Fibroblast of gingiva (primary cell): ENCODE results near the gene SRSF7.
A peak's percentile ranks its signal among the peaks of the same experiment; 100 is the strongest.
"Not testable (repeated sequence)": the region's sequence is repeated elsewhere in the genome, so short reads cannot be mapped to it uniquely, and the experiment has no call there.

Experiments used
- DNase-seq: peaks from one replicate; pipeline ENCODE4 v3.0.0-alpha.2; 2011; ENCODE audit warnings: low read depth

The SRSF7 gene

DNA sequence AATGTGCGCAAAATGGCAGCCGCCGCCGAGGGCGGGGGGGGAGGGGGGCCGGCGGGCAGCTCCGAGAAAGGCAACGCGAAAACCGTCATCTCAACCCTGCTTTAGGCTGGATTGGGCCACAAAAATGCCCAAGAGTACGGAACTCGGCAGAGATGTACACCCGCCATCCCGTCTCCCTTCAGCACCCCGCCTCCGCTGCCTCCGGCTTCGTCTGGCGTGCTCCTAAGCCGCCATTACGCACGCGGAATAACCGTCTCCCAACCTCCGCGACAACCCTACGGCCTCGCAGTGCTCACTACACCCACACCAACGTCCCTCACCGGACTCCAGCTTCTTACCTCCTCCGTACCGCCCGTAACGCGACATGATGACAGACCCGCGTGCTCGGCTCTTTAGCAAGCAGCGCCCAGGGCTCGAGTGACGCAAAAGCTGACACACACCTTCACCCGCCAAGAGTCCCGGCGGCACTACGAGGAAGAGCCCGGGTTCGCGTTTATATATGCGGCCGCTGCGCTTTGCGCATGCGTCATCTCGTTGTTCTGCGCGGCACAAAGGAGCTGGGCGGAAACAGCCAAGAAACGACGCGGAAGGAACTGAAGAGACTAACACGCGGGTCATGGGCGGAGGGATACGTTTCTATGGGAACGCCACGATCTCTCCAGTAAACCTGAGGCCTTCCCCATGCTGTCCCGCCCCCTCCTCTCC, at the start of gene SRSF7:
SRSF7 (minus strand) TSS at position 471 of the 705 bp plus-strand sequence; CDS start at position 366, 105 bp downstream.
- DNase-seq, result peak; percentile 100

DNA sequence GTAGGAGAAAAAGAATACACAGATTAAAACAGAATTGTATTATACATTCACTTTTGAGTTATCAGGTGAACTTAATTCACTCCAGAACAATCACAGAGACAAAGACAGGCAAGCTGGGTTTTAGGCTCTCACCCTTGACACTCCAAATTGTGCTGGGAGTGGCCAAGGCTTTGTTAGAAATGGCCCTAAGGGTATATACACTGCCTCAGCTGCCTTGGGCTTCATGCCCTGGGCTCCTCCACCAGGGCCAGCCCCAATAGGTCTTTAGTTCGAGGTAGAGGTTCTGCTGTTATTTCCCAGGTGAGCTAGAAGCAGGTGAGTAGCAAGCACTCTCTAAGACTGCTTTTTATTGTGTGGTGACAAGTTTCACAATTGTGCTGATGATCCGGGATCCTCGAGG, 46.8 kb upstream of the SRSF7 start:
- DNase-seq, result no peak

DNA sequence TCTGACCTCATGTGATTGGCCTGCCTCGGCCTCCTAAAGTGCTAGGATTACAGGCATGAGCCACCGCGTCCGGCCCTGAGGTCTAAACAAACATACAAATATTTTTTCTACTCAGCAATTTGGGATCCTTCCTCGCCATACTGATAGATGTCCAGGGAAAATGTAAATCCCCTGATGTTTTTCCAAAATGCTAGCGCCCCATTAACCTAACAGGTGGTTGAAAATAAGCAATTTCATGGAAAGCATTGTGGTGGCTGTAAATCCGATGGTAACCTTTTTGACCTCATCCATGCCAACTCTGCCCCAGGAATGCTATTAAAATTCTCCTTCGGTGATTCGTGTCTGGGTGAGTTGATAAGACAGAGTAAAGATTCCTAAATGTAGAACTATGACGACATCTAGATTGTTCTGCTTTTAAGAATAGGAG, 46.1 kb upstream of the SRSF7 start:
- DNase-seq, result no peak

DNA sequence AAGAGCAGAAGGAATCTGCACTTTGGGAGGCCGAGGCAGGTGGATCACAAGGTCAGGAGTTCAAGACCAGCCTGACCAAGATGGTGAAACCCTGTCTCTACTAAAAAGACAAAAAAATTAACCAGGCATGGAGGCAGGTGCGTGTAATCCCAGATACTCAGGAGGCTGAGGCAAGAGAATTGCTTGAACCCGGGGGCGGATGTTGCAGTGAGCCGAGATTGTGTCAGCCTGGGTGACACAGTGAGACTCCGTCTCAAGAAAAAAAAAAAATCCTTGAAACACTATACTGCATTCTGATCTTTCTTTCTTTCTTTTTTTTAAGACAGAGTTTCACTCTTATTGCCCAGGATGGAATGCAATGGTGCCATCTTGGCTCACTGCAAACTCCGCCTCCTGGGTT, 43.9 kb upstream of the SRSF7 start:
- not testable (repeated sequence) for DNase-seq

DNA sequence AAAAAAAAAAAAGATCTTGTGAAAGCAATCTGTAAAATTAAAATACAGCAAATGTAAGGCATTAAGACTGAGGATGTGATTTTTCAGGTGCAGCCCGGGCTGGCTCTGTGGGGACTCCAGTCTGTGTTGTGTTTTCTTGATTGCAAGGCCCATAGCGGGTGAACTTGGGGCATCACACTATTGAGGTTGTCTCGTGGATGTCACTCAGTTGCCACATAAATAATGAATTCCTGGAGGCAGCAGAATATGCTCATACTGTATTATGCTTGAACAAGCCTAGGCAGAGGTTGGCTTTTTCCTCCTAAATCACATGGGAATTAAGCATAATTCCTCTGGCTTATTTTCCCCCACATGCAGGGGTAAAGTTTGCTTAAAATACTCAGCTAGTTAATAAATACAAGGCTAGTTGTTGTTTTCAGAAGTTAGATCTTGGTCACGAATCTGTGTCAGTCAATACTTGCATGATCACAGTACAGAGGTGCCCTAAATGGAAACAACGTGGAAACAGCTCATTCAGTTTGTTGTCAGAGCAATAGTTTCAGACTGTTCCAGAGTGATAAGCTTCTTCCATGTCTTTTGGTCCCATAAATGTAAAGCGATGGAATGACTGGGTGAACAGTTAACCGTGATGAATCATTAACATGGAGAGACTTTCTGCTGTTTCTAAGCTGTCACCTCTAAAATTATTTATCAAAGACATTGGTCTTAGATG, 43.2 kb upstream of the SRSF7 start:
- no peak for DNase-seq

DNA sequence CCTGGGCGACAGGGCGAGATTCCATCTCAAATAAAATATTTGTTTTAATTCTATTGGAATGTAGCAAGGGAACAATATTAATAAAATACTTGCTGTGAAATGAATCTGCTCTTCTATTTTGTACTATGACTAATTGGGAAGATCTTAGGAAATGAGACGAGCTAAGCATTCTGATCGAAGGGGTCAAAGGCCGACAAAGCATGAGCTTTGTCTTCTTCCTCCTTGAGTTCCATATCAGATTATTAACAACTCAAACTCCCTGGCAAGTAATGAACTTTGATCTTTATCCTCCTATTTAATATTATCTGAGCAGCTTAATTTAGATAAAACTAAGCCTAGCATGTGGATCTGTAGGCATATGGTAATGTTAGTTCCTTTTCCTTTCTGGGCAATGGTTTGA, 42.4 kb upstream of the SRSF7 start:
- DNase-seq, result no peak

DNA sequence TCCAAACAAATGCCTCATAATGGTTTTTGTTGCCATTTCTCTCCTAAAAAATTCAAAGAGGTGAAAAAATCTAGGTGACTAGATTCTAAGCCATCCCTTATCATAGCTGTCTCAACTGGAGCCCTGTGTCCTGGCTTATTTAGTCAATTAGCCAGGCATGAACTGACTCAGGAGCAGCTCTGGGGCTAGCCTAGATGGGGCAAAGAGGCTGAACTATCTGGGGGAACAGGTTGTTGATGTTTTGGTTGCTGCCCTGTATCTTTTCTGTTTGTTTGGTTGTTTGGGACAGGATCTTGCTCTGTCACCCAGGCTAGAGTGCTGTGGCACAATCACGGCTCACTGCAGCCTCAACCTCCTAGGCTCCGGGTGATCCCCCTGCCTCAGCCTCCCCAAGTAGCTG, 41.6 kb upstream of the SRSF7 start:
- DNase-seq, result no peak

DNA sequence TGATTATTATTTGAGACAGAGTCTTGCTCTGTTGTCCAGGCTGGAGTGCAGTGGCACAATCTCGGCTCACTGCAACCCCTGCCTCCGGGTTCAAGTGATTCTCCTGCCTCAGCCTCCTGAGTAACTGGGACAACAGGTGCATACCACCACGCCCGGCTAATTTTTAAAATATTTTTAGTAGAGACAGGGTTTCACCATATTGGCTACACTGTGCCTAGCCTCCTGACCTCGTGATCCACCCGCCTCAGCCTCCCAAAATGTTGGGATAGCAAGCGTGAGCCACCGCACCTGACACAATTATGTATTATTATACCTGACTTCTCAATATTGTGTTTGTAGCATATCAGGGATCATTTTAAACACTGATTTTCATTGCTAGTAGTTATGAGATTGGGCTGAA, 41.2 kb upstream of the SRSF7 start:
- not testable (repeated sequence) for DNase-seq

DNA sequence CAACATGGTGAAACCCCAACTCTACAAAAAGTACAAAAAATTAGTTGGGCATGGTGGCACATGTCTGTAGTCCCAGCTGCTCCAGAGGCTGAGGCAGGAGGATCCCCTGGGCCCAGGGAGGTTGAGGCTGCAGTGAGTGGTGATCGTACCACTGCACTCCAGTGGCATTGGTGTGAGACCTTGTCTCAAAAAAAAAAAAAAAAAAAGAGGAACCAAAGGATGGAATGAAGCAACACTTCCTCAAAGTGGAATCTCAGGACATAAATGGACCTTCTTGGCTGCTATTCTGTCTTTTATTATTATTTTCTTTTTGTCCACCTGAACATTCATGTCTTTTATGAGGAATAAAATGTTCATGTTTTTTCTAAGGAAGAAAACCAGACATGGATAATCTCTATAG, 40.6 kb upstream of the SRSF7 start:
- no peak for DNase-seq

DNA sequence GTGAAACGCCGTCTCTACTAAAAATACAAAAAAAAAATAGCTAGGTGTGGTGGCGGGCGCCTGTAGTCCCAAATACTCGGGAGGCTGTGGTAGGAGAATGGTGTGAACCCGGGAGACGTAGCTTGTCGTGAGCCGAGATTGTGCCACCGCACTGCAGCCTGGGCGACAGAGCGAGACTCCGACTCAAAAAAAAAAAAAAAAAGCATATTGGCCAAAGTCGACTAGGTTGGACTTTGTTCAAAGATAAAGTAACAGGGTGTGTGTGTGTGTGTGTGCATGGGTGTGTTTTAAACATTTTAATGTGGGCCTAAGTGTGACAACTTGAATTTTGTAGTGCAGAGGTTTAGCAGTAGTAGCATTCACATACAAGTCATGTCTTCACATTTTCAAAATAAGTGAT, 38.5 kb upstream of the SRSF7 start:
- no peak for DNase-seq

DNA sequence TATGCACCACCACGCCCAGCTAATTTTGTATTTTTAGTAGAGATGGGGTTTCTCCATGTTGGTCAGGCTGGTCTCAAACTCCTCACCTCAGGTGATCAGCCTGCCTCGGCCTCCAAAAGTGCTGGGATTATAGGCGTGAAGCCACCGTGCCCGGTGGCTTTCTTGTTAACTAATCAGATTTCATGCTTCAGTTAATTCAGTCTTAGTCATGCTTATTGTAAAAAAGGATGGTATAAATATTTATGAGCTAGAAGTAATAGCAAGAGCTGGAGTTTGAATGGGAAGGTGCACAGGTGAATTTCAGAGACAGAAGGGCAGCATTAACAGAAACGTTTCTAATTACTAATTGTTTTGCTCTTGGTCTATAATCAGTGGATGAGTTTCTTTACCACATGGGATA, 37.1 kb upstream of the SRSF7 start:
- DNase-seq, result no peak

DNA sequence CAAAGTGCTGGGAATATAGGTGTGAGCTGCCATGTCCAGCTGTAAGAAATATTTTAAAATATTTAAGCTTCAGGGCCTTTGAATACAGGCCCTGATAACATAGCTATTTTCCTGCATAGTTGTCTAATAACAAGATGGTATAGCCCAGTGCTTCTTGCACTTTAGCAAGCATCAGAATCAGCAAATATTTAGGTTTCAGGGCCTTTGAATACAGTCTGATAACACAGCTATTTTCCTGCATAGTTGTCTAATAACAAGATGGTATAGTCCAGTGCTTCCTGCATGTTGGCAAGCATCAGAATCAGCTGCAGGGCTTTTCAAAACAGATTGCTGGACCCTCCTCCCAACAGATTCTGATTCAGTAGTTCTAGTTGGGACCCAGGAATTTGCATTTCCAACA, 32.4 kb upstream of the SRSF7 start:
- no peak for DNase-seq

DNA sequence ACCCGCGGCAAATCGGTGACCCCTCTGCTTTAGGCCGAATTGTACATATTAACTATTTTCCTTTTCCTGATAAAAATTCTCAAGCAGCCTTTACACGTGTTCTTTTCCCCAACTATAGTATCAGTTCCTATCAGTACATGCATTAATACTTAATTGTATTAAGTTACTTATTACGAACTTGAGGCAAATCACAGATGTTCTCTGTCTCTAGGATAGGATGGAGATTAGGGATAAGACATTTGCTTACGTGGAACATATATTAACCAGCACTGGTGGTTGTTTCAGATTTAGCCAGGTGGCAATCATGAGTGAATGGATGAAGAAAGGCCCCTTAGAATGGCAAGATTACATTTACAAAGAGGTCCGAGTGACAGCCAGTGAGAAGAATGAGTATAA, 27.5 kb upstream of the SRSF7 start:
- no peak for DNase-seq

DNA sequence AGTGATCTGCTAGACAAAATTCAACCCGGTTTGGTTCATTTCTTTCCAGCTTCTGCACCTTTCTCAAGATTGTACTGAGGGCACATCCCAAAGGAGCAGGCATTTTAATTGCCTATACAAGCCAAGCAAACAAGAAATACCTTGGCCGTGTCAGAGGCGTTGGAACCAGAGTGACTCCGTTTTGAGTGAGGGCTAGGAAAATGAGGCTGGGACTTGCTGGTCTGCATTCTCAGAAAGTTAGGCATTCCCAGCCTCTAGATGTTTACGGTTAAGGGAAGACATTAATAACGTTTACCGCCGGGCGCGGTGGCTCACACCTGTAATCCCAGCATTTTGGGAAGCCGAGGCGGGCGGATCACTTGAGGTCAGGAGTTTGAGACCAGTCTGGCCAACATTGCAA, 25.4 kb upstream of the SRSF7 start:
- no peak for DNase-seq

DNA sequence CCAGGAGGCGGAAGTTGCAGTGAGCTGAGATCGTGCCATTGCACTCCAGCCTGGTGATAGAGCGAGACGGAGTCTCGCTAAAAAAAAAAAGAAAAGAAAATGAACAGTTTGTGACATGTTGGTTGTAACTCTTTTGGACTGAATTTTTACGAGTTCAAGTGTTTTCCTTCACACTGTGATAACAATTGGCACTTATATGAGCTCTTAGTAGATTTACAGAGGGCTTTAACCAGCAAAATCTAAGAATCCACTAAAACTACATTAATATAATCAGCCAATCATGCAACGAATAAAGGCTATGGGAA, 24.7 kb upstream of the SRSF7 start:
- DNase-seq, result no peak

DNA sequence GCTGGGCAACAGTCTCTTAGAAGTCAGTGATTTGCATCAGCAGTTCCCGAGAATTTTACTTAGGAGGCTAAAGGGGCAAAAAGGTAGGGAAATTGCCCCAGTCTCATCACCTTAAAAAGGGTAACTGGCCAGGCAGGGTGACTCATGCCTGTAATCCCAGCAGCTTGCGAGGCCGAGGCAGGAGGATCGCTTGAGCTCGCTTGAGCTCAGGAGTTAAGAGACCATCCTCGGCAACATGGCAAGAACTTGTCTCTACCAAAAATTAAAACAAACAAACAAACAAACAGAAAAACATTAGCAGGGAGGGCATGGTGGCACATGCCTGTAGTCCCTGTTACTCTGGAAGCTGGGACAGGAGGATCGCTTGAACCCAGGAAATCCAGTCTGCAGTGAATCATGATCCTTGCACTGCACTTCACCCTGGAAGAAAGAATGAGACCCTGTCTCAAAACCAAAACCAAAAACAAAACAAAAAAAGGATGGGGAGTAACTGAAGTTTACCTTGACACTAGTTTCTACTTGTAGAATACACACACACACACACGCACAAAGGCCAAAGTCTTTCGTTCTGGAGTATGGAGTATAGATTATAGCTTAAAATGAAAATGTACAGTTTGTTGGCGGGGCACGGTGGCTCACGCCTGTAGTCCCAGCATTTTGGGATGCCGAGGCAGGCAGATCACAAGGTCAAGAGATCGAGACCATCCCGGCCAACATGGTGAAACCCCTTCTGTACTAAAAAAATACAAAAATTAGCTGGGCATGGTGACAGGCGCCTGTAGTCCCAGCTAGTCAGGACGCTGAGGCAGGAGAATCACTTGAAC, 24.1 kb upstream of the SRSF7 start:
- DNase-seq, result no peak

DNA sequence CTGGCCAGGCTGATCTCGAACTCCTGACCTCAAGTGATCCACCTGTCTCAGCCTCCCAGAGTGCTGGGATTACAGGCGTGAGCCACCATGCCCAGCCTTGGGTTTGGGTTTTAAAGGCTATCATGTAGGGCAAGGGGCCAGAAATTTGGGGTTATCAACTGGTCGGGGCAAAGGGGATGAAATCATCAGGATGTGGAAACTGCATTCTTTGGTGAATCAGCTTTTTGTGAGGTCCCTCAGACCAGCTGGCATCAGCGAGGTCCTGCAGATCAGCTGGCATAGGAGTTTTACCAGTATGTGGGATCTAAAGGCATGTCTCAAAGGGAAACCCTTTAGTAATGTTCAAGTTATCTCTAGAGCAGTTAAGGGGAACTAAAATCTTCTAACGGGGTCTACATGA, 20.5 kb upstream of the SRSF7 start:
- peak; percentile 20 for DNase-seq

DNA sequence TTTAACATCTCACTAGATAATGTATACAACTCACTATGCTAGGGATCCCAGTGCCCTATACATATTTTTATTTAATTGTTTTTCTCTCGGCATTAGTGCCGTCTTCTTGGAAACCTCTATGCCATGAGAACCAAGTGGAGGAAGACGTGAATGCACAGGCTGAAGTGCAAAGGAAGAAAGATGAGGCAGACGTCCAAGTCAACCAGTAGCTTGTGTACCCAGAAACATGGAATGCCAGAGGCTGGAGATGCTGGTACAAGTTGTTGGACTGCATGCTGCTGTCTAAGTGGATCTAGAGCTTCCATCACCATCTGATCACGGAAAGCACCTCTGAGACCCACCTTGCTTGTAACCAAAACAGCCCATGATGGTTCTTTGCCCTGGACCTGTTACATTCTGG, 14.4 kb upstream of the SRSF7 start:
- no peak for DNase-seq

DNA sequence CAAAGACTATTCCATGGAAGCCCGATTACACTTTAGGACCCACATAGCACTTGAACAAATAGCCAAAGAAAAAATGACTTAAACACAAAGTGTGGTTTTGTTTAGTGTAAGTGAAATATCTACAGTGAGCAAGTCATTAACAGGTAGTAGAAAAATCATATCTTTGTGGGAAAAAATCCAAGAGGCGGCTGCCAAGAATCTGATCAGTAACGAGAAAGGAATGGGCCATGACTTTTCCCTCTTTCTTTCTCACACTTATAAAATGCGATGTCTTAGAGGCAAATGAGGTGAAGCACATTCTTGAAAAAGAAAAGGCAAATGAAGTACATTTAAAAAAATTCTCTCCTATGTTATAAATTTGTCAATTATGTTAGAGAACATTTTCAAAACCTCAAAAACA, 14.0 kb upstream of the SRSF7 start:
- DNase-seq, result no peak

DNA sequence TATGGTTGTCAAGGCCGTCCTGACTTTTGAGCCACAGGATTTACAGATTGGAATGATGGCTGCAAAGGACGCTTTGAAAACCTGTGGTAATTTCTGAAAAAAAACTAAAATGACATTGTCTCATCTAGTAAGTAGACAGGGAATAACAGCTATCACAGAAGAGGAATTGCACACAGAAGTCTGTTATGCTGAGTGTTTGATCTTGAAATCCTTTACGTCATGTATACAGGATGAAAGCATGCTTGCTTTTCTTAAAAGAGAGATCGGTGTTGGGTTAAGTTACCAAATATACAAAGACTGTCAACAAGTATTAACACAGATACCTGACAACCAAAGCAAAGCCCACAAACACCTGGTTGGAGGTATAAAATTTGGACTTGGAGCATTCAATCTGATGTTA, 12.6 kb upstream of the SRSF7 start:
- DNase-seq, result no peak

DNA sequence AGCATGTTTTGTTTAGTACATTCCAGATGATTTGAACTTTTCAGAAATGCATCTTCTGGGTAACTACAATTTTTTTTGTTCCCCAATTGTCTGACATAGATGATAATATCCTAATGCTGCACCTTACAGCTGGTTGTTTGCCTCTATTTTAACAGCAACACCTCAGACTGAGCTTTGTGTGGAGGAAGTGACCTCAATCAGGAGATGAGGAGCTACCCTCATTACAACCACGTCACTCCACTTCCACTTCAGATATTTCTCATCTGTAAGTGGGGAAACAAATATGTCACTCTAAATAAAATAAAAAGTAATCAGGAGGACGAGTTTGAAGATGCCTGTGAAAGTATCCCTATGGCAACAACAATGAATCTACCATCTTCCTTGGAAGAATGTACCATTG, 12.1 kb upstream of the SRSF7 start:
- DNase-seq, result no peak

DNA sequence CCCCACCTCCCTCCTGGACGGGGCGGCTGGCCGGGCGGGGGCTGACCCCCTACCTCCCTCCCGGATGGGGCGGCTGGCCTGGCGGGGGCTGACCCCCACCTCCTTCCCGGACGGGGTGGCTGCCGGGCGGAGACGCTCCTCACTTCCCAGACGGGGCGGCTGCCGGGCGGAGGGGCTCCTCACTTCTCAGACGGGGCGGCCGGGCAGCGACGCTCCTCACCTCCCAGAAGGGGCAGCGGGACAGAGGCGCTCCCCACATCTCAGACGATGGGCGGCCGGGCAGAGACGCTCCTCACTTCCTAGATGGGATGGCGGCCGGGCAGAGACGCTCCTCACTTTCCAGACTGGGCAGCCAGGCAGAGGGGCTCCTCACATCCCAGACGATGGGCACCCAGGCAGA, 4.7 kb upstream of the SRSF7 start:
- not testable (repeated sequence) for DNase-seq

DNA sequence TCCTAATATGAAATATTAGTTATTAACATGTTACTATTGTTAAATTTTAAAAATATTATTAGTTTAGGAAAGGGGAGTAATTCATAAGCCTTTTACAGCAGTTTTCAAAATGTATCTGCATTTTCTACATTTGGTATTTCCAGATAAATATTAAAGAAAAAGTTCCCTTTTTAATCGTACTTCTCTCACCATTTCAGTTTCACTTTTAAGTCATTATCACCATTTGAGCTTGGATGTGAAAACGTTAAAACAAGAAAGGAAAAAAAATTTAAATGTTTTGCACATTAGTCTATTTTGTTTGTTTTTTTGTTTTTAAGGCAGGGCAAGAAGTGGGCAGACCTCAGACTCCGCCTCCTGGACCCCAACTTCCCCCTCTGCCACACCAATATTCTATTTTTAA, 3.3 kb upstream of the SRSF7 start:
- no peak for DNase-seq
